CD4-positive, alpha-beta T cell treated with Interleukin-1 beta for 1 hour (primary cell): Measurements from ENCODE around the gene CFDP1.

Source experiments
- DNase-seq, 2 donors: peaks; one replicate each; pipeline ENCODE4 v3.0.0-alpha.2; 2020 to 2022

Gene CFDP1

DNA sequence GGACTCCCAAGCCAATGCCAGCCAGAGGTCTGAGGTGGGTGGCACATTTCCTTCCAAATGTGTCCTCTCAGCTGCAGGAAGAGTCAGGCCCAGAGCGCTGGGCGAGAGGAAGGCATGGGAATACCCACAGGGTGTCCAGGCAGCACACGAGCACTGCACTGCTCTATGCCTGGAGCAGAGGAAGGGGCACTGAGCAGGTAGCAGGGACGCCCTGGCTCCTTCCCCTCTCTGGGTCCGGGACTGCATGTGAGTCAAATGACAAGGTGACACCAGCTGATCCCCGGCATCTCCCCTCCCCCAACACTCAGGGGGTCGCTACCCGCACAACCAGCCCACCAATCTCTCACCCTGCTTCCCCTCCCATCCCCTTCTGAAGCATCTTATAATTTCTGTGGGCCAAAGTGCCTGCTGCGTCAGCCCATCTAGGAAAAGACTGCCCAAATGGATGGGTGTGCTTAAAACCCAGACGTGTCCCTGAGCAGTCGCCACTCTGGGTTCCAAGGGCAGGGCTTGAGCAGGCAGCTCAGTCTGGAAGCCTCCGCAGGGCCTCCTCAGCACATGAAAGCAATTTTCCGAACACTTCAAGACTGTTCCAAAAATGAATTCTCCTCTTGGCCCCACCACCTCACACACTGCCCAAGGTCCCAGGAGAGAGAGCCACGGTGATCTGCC is 169.9 kb downstream of the CFDP1 start:
- DNase-seq = no peak

DNA sequence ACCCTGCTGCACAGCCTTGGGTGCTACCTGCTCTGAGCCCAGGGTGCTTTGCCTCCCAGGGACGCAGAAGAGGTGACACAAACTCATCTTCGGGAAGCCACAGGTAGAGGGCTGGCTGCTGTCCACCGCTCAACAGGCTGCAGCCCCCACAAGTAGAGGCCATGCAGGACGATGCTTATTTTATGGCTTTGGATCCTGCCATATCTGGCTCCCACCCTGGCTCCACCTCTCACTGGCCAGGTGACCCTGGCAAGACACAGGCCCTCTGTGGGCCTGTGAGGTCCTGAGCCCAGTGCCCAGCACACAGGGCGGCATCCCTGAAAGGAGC is 170.5 kb downstream of the CFDP1 start:
- no peak for DNase-seq

DNA sequence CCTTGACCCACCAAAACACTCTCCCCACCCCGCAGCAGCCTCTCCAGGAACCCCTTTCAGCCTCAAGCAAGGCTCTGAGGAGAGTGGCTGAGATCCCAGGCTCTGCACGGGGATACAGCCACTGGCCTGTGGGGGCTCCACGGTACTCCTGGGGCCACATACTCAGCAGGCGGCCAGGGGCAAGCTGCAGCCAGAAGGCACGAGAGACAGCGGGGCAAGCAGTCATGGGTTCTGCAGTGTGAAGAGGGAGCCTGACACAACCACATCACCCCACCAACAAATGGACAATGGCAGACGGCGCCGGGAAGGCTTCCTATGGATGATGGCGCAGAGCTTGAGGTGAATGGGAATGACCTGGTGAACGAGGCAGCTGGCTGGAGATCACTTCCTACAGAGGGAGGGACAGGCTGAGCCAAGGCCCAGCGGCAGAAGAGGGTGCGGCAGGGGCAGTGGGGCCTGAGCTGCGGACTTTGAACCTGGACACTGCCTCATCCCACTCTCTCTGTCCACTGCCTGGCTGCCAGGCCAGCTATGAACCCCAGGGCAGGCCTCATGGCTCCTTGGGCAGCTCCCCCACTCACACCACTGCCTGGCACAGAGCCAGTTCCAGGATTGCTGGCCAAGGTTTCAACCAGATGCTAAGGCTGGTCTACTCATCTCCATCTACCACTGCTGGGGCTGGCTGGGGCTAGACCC is 171.1 kb downstream of the CFDP1 start:
- no peak for DNase-seq

DNA sequence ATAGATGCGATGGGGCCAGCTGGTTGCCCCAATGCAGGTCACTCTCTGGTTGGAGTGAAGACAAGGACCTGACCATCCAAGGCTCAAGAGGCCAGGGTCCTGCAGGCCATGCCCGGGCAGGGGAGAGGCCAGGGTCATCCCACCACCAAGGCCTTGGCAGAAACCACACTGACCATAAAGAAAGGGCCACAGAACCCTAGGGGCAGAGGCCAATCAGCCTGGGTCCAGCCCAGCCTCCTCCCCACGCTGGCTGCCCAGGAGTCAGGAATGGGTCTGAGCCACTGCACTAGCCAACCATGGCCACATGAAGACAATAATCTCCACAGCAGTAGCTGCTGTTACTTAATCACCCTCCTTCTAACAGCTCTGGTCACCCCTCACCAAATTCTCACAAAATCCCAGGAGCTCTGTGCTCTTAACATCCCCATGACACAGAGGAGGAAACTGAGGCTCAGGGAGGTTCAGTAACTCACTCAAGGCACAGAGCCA is 171.7 kb downstream of the CFDP1 start:
- DNase-seq = no peak

DNA sequence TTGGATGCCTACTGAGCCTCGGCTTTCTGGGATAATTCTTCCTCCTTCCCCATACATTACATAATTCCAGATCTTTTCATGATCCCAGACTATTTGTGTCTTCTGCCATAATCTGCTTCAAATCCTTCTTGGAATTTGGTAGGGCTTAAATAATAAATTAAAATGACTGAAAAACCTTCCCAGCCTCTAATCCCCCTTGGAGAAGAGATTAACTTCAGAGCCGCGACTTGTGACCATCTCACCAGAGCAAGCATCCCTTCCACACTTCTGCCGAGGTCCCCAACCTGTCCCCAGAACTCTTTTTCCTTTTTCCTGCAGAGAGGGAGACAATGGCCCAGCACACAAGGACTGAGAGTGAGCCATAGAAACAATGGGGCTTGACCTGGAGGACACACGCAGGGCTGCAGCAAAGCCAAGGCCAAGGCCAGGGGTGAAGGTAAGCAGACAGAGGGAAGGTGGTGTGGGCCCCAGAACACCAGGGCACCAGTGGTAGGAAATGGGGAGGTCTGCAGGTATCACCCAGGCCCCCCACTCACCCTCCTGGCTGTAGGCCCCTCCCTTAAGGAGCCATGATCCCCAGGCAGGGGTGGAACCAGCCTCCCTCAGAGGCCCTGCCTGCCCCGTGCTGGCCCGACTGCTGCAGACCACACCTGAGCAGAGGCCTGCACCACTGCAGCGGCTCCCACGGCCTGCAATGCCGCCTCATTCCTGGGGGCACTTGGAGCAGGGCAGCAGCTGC is 172.3 kb downstream of the CFDP1 start:
- no peak for DNase-seq

DNA sequence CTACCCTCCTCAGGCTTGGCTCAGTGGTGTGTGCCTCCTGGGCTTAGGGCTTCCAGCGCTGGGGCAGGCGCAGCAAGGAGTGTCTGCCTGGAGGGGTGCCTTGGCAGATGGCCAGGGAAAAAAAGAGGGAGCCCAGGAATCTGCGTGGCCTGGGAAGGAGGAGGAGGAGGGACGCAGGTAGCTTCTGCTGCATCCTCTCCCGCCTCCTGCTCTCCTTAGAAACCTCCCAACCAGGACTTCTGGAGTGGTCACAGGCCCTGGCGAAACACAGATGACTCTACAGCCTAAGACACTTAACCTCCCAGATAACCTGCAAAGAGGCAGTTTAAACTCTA is 174.5 kb downstream of the CFDP1 start:
- DNase-seq = no peak

DNA sequence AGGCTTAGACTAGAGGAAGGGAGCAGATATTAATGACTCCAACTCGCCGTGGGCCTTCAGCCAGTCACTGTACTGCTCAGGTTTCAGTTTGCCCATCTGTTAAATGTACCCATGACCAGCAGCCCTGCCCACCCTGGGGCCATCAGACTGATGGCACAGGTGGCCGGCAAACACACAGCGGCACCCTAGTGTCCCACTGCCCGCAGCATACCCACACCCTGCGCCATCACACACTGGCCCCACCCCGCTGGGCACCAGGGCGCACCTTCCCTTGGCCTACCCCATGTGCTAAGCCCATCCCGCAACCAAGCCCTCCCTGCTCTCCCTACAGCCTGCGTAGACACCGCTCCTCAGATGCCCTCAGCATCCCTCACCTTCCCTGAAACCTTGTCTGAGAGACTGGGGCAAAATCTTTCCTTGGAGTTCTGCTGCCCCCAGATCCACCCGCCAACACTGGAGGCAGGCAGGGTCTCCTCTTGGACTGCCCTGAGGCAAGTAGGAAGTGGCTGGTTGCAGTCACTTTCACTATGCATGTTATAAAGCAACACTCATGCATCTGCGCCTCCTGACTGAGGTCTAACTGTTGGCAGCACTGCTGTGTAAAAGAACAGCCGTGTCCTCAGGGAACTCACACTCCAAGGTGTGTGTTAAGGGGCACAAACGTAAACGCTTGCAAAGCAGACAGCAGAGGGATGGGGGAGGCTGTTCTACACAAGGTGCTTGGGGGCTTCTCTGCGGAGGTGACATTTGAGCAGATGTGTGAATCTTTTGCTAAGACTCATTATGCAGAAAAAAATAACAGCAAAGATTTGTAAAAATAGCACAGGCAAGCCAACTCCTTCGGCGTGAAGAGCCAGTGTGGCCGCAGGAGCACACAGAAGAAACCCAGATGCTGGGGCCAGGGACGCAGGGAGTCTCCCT is 175.2 kb downstream of the CFDP1 start:
- DNase-seq = no peak

DNA sequence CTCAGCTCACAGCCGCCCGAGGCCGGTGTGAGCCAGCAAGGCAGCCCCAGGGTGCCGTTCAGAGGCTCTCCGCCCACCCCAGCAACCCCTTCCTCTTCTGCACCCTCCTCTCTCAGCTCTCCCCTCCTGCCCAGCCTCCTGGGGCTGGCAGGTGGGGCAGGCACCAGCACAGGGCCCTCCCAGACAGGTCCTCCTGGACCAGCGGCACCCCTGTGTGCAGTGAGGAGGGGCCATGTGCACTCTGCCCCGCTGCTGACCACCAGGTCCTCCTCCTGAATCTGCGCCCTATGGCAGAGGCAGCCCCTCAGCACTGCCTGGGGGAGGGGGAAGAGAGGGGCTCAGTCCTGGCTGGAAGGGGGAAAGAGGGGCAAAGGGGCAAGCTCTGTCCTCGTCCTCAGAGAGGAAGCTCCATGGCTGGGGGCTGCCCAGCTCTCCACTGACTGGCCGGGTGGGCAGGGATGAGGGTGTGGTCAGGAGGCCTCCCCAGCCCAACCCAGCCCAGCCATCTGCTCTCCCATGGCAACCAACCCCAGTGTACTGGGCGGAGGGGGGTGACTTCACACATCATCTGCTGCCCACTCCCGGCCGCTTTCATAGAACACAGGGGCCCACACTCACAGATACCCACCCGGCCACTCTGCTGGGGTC is 176.5 kb downstream of the CFDP1 start:
- no peak for DNase-seq

DNA sequence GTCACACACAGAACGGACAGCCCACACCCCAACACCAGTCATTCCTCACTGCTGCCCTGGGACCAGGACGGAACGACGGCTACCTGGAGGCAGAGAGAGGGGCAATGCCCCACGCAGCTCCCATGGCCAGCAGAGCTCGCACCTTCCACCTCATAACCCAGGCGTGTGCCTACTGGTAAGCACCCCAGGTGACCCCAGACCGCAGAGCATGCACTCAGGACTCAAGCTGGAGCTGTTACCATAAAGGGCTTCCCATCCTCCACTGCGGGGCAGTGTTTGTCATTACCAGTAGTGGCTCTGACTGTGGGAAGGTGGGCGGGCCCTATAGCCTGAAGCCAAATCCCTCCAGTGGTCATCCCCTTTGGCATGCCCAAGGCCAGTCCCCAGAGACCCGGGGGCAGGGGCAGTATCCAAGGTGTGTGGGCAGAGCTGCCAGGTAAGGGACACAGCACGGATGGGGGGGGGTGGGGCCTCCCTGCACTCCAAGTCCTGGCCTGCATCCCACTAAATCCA is 177.2 kb downstream of the CFDP1 start:
- DNase-seq = no peak

DNA sequence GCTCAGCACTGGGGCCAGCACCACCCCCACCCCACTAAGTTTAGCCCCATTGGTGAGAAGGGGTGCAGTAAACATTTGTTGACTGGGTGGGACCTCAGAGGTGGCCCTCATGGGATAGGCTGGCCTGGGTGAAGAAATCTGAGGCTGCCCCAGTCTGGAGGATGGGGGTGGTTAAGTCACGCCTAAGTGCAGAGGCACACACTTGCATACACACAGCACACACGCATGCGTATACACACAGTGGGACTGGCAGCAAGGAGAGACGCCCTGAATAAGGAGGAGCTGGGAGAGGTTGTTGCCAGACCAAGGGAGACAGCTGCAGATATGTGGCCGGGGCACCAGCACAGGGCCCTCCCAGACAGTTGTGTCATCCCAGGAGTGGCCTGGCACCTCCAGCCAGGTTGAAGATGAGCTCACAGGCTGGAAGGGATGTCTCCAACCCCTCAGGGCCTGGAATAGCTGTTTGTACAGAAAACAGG is 178.9 kb downstream of the CFDP1 start:
- no peak for DNase-seq

DNA sequence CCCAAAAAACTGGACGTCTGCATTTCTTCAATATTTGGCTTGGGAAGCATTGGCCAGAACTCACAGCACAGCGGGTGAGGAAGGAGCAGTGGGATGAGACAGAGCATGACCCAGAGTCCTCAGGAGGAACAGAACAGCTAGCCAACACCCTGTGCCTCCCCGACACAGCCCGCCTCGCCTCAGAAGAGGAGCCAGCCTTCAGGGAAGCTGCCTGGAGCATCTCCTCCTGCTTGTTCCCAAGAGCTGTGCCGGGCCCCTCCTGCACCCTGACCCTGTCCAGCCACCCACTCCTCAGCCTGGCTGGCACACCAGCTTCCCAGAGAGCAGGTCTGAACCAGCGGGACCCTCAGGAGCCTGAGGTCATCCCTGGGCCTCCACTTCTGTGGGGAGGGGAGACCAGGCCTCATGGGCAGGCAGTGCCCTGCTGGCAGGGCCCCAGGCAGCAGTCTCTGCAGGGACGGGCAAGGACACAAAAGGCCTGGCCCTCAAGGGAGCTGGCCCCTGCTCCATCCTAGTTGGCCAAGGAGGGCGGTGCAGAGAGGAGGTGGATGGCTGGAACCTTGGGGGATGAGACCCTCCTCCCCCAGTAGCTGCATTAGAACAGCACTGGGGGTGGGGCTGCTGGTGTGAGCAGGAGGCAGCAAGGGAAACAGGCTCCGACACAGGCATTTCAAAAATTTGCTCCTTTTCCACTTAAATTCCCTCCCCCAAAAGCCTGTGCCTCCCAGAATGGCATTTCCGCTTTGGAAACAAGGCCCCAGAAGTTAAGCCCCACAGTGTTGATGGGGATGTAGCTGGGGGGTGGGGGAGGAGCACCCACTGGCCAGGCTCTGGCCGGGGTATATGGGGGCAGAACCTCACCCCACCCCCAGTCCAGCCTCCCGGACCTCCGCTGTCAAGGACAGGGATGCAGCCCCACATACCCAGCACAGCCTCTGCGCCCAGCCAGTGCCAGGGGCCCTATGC is 180.1 kb downstream of the CFDP1 start:
- DNase-seq = no peak

DNA sequence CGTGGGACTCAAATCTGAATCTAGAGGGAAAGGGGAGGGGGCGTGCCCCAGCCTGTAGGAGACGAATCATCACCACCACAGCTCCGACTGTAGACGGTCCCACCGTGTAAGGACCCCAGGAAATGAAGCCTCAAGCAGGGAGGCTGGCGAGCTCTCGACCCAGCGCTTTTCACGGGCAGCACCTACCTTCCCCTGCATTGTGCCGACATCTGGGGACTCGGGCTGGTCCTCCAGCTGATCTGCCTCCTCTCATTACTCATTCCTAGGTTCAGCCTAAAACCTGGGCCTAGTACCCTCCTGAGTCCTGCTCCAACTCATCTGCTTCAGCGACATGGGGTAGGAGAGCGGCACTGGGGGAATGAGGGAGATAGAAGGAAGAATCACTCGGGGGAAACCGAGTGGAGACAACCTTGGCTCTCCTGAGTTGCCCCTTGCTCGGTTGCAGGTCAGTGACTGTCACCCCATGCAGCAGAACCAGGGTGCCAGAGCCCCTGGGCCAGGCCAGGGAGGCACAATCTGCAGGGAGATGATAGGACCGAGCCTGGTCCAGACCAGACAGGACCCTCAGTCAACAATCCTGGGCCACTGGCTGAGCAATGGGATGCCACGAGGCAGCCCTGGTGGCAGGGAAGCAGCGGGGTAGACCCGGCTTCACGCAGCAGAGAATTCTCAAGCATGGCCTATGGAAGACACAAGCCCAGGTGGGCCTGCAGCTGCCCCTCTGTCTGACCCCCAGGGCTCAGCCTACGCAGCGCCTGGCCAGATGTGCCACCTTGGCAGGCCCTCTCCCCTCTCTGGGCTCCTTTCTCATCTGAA is 181.0 kb downstream of the CFDP1 start:
- DNase-seq = no peak

DNA sequence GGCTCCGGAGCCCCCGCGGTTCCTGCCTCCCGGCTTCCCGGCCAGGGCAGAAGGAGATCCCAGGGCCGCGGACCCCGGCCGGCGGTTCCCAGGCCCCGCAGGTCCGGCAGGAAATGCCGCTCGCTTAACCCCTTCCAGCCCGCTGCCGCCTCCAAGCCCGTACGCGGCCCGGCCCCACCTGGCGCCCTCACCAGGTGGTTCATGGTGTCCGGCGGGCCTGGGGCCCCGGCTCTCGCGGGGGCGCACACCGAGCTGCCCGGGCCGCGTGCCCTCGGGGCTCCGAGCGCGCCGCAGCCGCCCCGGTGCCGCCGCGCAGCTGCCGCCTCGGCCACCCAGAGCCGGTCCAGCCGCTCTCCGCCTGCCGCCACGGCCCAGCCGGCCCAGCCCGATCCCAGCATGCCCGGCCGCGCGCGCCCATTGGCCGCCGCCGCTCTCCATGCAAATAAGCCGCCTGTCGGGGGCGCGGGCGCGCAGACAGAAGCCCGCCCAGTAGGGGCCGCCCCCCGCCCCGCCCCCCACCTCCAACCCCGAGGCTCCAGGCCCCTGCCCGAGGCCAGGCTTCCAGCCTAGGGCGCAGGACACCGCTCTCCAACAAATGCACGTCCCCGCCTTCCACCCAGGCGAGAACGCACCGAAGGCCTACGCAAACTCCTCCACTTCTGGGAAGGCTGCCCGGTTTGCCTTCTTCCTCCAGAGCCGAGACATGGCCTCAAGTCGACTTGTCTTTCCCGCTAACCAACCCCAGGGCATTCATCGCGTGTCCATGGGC is 181.8 kb downstream of the CFDP1 start, which contains the start of gene BCAR1:
Gene BCAR1 (minus strand): TSS at position 345 of the 769 bp plus-strand sequence. CDS start 142 bp downstream, at position 203.
- no peak for DNase-seq

DNA sequence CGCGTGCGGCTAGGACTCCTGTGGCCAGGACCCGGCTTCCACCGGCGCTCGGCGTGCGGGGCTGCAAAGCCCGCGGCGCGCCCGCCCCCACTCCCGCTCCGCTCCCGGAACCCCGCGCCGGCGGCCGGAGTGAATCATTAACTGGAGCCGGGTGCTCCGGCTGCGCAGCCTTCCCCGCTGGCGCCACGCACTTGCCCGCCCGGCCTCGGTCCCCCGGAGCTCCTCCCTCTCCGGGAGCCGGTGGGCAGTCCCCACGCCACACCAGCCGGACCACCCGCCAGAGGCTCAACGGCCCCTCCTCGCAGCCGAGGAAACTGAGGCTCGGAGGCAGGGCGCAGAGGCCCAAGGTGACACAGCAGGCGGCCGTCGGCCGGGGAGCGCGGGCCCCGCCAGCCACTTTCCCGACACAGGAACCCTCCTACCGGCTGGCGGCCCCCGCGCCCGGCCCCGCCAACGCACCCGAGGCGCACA is 182.5 kb downstream of the CFDP1 start:
- DNase-seq = no peak

DNA sequence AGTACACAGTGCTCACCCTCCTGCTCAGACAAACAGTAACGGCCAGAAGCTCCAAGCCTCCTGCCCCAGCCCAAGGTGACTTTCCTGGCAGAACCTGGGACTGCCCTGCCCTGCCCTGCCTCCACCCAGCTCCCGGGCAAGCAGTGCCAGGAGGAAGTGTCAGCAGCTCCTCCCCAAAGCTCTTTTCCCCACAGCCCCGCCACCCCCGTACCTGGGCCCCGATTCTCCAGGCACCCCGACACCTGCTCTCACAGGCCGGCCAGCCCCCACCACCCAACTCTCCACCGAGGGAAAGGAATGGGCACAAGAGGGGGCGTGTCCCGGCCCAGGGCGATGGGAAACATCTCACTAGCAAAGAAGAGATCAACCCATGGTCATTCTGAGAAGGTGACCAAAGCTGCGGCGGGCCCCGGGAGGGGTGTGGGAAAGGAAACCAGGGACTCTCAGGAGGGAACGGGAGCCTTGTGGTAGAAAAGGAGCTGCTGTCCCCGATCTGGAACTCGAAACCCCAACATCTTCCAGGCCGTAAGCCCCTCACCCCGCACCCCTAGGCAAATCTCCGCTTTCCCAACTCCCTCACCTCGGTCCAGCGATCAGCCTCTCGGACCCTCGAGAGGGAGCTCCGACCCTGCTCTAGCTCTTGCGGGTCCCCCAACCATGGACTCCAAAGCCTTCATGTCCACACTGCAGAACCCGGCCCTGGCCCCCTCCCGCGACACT is 183.1 kb downstream of the CFDP1 start:
- DNase-seq = no peak

DNA sequence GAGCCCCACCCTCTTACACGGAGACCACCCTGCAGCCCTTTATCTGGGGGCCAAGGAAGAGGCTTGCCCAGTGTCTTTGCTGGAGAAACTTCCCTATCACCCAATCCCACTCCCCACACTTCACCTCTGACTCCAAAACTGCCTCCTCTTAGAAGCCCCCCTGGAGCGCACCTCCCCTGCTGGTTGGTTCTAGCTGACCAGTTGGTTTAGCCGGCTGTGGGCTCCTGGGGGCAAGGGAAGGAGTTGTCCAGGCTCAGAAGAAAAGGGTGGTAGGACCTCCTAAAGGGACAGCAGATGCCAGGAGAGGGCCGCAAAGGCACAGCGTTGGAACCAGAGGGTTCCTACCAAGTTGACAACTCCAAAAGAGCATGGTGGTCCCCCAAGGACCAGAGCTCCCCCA is 183.9 kb downstream of the CFDP1 start:
- no peak for DNase-seq

DNA sequence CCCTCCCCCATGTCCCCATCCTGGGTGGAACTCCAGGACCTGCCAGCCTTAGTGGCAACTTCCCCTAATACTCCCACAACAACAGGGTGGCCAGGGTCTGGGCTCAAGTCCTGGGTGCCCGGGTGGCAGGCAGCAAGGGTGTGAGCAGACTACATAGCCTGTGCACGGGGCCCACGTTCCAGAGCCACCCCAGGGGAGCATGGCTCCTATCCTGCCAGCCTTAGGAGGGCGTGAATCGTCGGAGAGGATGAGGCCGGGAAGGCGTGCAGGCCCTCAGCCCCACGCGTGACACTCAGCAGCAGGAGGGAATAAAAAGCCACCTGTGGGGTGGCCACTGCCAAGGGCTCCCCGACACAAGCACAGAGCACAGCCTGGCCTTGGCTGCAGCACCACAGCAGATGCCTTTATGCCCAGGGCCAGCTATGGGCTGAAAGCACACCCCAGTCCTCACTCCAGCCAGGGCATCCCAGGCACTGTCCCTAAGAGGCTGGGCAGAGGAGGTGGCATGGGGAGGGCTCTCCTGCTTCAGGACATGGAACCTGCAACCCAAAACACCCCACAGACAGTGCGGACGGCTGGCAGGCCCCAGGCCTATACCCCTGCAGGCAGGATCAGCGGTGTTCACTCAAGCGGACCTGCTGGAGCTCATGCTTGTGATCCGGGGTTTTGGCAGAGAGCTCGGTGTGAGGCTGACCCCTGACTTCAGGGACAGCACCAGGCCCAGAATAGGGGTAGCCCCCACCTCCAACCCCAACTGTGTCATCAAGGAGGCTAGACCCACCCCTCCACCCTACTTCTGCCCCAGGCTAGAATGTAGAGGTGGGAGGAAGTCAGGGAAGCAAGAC is 184.5 kb downstream of the CFDP1 start:
- DNase-seq = no peak
